ENCODE data around the gene VOPP1.

- TF ChIP-seq CTCF (IDR thresholded peaks at IDR 0.05), result no peak
- TF ChIP-seq POLR2A (IDR thresholded peaks at IDR 0.05), result no peak
These were observed 119.3 kb downstream of the VOPP1 start for GRCh38 chr7:55452971-55453370.

Measured in right lobe of liver (tissue), 4 donors.